Measurements from ENCODE around the gene MRPL33.

DNA sequence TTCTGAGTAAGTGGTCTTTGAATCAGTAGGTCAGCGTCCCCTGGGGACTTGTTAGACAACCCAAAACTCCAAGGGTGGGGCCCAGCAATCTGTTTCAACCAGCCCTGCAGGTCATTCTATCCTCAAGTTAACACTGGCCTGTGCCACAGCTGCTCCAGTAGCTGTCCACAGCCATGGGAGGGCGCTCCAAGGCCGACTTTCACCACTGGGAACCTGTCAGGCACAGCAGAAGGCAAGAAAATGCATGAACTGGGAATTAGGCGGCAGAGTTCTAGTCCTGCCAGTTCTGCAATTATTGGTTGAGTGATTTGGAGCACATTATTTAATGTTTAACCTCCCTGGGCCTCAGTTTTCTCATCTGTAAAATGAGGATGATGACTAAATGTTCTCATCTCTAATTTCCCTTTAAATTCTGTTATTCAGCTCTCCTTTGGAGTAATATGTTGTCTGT lies 17.4 kb upstream of the MRPL33 start:
- TF ChIP-seq, protein P1, sequence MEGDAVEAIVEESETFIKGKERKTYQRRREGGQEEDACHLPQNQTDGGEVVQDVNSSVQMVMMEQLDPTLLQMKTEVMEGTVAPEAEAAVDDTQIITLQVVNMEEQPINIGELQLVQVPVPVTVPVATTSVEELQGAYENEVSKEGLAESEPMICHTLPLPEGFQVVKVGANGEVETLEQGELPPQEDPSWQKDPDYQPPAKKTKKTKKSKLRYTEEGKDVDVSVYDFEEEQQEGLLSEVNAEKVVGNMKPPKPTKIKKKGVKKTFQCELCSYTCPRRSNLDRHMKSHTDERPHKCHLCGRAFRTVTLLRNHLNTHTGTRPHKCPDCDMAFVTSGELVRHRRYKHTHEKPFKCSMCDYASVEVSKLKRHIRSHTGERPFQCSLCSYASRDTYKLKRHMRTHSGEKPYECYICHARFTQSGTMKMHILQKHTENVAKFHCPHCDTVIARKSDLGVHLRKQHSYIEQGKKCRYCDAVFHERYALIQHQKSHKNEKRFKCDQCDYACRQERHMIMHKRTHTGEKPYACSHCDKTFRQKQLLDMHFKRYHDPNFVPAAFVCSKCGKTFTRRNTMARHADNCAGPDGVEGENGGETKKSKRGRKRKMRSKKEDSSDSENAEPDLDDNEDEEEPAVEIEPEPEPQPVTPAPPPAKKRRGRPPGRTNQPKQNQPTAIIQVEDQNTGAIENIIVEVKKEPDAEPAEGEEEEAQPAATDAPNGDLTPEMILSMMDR (IDR thresholded peaks at IDR 0.05; ENCODE audit: poor library complexity, severe bottlenecking), result peak; percentile 43
- TF ChIP-seq SMC3 (conservative IDR thresholded peaks at IDR 0.05; ENCODE audit: poor library complexity) (peak; percentile 25), POLR2AphosphoS5 (IDR thresholded peaks at IDR 0.05) (no peak), EZH2 (IDR thresholded peaks at IDR 0.05; ENCODE audit: borderline replicate concordance, insufficient read depth, low read length, poor library complexity, severe bottlenecking) (no peak), RAD21 (conservative IDR thresholded peaks at IDR 0.05) (peak; percentile 50), TAF1 (IDR thresholded peaks at IDR 0.05; ENCODE audit: low read depth) (no peak), EP300 (conservative IDR thresholded peaks at IDR 0.05; ENCODE audit: poor library complexity, severe bottlenecking) (no peak), MXI1 (conservative IDR thresholded peaks at IDR 0.05; ENCODE audit: poor library complexity, severe bottlenecking) (no peak)
- TF ChIP-seq, protein P2, sequence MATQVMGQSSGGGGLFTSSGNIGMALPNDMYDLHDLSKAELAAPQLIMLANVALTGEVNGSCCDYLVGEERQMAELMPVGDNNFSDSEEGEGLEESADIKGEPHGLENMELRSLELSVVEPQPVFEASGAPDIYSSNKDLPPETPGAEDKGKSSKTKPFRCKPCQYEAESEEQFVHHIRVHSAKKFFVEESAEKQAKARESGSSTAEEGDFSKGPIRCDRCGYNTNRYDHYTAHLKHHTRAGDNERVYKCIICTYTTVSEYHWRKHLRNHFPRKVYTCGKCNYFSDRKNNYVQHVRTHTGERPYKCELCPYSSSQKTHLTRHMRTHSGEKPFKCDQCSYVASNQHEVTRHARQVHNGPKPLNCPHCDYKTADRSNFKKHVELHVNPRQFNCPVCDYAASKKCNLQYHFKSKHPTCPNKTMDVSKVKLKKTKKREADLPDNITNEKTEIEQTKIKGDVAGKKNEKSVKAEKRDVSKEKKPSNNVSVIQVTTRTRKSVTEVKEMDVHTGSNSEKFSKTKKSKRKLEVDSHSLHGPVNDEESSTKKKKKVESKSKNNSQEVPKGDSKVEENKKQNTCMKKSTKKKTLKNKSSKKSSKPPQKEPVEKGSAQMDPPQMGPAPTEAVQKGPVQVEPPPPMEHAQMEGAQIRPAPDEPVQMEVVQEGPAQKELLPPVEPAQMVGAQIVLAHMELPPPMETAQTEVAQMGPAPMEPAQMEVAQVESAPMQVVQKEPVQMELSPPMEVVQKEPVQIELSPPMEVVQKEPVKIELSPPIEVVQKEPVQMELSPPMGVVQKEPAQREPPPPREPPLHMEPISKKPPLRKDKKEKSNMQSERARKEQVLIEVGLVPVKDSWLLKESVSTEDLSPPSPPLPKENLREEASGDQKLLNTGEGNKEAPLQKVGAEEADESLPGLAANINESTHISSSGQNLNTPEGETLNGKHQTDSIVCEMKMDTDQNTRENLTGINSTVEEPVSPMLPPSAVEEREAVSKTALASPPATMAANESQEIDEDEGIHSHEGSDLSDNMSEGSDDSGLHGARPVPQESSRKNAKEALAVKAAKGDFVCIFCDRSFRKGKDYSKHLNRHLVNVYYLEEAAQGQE (IDR thresholded peaks at IDR 0.05; ENCODE audit: borderline replicate concordance), result no peak

Data from neural cell (in vitro differentiated cells).